SIG-M5 (cell line): ENCODE measurements around the gene CDY1B.
"Not testable (repeated sequence)": the region's sequence is repeated elsewhere in the genome, so short reads cannot be mapped to it uniquely, and the experiment has no call there.

Source experiments
- DNase-seq: peaks from one replicate; lab custom pipeline; 2025; lab: John Stamatoyannopoulos, UW

Gene CDY1B, protein sequence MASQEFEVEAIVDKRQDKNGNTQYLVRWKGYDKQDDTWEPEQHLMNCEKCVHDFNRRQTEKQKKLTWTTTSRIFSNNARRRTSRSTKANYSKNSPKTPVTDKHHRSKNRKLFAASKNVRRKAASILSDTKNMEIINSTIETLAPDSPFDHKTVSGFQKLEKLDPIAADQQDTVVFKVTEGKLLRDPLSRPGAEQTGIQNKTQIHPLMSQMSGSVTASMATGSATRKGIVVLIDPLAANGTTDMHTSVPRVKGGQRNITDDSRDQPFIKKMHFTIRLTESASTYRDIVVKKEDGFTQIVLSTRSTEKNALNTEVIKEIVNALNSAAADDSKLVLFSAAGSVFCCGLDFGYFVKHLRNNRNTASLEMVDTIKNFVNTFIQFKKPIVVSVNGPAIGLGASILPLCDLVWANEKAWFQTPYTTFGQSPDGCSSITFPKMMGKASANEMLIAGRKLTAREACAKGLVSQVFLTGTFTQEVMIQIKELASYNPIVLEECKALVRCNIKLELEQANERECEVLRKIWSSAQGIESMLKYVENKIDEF

DNA sequence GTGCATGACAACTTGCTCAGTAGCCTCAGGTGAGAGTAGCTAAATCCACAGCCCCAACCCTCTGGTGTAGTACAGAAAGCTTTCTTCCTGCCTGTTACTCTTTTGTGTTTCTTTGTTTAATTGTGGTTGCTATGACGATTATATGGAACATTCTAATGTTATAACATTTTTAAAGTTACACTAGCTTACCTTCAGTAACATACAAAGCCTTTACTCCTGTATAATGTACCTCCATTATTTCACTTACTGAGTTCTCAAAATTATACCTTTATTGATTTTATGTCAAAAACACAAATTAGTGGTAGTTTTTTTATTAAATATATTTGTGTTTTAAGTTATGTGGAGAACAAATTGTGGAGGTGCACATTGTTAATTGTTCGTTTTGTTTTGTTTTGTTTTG, at the start of gene CDY1B:
TSS of gene CDY1B (minus strand) at position 101 of the 400 bp plus-strand sequence. CDS start 331 bp downstream, outside the sequence.
- DNase-seq: not testable (repeated sequence)

DNA sequence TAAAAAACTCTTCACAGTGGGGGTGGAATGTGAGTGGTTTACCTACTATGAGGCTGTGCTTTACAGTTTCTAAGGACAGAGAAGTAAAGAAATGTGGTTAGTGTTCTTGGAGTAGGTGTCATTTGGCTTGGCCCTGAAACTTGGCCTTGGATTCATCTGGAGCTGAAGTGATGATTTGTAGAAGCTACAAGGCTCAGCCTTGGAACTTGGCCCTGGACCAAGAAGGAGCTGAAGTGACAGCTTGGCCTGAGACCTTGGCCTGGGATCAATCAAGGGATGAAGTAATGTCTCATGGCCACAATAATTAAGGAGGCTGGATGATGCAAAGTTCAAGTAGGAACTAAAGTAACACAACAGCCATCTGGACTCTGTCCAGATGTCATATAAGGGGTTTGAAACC, 1.7 kb upstream of the CDY1B start:
- DNase-seq: not testable (repeated sequence)

DNA sequence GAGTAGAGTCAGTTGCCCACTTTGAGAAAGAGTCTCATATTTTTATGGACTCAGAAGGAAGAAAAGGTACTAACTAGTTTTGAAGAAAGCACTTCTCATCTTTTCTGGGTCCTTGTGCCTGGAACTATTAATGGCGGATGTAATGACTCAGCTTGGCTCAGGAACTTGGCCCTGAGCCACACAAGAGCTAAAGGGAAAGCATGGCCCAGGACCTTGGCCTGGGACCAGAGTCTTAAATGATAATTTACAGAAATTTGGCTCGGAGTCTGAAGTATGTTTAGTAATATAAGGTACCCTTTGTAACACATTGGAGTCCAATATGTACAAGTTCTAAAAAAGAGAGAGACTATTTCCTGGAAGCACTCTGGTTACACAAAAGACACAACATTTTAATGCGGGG, 4.6 kb downstream of the CDY1B start:
- not testable (repeated sequence) for DNase-seq

DNA sequence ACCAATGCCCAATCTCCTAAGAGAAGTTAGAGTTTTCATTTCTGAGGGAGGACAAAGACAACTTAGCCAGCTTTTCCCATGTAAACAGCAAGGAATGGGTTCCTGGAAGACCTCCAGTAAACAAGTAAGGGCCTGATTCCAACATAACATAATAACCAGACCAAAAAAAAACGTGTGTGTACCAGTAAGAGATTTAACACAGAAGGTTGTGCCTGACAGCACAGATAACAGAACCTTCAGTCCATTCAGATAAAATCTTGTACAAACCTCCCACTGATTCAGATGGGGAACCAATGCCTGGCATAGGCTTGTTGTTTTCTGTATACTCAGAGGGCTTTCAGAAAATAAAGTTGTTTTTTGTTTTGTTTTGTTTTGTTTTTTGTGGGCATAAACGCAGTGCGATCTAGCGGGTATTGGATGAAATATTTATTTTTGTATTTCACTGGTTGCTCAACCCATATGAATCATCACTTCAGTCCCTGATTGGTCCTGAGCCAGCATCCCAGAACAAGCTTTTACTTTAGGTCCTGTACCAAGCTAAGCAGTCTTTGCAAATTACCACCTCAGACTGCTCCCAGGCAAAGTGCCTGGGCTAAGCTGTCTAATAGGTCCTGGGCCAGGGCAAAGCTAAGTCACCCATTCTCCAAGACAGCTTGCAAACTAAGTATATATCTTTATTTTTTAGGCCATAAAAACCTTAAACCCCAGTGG, 8.7 kb downstream of the CDY1B start:
- not testable (repeated sequence) for DNase-seq

DNA sequence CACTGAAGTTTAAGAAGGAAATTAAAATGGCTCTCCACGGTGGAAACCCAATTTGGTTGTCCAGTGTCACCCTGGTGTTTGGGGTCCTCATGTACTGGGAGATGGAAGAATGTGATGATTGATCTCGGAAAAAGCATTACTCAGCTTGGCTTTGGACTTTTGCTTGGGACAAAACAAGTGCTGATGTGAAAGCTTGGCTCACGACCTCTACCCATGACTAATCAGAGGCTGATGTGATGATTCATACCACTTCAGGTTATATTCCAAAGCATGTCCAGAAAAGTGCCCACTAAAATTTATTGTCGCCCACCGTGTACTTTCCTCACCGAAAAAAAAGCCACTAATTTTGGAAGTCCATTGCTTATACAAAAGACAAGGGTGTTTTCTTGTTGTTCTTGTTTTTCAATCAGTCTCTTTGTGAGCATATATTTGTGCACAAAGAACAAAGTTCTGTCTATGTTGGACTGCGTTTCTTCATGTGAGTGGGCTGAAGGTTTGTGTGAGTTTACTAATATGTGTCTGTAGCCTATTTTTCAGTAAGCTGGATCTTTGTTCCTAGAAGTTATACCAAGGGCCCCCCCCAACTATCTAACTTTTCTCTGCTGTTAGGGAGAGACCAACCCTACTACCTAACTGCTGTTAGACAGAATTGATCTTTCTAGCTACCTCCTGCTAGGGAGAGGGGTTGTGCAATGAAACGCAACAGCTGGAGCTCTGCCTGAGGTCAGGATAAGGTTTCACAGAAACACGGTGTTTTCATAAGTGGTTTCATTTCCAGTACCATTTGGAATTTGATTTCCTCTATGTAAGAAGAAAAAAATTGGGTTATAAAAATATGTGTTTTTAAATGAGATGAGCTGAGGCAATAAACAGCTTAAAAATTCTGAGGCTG, 21.4 kb downstream of the CDY1B start:
- not testable (repeated sequence) for DNase-seq
